Measurements from ENCODE around the gene ZNF670.

ZNF670 gene

GRCh38 chr1:247103859-247104591 lies 25.4 kb upstream of the ZNF670 start, which contains the start of gene ZNF669:
Gene ZNF669 (minus strand): TSS chr1:247104356. CDS start chr1:247104199, 157 bp downstream.
- peak; percentile 75 for DNase-seq (ENCODE audit: low spot score)

- no peak for DNase-seq (ENCODE audit: low spot score)
Measured at GRCh38 chr1:247102381-247102780, 23.8 kb upstream of the ZNF670 start.

GRCh38 chr1:247100676-247101279 lies 22.2 kb upstream of the ZNF670 start:
- DNase-seq (ENCODE audit: low spot score): no peak

DNA sequence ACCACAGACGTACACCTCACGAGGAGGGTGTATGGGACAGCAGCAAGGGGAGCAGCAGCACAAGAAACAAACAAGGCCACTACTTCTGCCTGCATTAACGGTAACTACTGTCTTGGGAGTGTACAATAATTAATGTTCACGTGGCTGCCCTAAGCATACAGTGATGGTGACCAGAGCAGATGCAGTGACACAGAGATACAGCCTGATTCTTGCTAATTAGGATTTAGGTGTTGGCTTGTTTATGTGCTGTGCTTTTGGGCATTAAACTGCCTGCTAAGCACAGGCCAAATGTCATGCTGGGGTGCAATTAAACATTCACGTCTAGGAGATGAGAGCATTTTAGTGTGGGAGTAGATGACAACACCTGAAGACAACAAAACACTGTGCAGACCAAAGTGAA lies 18.3 kb upstream of the ZNF670 start:
- DNase-seq (ENCODE audit: low spot score): no peak

- no peak for DNase-seq (ENCODE audit: low spot score)
Measured at GRCh38 chr1:247096544-247096943, 17.9 kb upstream of the ZNF670 start.

GRCh38 chr1:247096112-247096511 lies 17.5 kb upstream of the ZNF670 start:
- no peak for DNase-seq (ENCODE audit: low spot score)

- DNase-seq (ENCODE audit: low spot score): no peak
Measured at GRCh38 chr1:247090455-247090854, 11.8 kb upstream of the ZNF670 start.

DNA sequence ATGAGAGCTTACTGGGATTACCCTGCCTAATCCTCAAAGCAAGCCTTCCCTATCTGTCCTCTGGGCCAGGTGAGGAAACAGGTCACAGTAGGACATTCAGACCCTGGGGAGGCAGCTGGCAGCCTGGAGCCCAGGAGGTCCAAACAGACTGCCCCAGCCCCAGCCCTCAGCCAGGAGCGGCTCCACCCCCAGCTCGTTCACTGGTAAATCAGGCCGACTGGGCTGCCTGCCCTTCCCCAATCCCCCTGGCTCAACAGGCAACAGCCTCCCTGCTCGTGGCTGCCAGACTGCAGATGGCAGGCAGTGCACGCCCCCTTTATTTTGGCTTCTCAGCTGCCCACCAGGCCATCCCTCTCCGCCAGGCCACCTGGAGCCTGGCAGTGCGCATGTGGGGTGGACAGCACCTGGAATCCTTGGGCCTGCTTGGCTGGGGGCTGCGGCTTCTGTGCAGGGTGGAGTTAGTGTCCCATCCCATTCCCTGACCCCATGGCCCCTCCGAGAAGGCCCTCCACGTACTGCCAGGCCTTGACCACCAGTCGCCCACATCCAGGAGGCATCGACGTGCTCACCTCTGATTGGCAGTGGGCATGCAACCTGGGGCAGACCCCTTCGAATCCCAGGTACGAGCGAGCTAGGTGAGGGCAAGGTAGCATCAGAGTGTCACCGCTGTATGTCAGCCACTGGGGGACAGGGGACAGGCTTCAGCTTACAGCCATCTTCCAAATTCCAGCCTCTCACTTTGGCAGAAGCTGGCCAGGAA lies 11.2 kb upstream of the ZNF670 start:
- no peak for DNase-seq (ENCODE audit: low spot score)

DNA sequence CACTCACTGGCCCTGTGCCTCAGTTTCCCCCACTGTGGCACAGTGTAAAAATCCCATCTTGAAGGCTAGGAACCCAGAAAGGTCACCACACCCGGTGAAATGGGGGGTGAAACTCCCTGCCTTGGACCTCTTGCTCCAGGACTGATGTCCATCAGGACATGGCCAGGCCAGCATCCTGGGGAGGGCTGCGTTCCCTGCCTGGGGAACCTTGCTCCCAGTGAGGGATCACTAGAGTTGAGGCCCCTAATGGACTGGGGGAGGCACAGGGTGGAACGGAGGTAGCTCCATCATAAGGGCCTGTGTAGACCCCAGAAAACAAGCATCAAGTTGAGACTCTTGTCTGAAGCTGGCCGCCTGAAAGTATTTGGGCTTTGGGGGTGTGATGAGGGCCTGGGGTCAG lies 10.4 kb upstream of the ZNF670 start:
- no peak for DNase-seq (ENCODE audit: low spot score)

DNA sequence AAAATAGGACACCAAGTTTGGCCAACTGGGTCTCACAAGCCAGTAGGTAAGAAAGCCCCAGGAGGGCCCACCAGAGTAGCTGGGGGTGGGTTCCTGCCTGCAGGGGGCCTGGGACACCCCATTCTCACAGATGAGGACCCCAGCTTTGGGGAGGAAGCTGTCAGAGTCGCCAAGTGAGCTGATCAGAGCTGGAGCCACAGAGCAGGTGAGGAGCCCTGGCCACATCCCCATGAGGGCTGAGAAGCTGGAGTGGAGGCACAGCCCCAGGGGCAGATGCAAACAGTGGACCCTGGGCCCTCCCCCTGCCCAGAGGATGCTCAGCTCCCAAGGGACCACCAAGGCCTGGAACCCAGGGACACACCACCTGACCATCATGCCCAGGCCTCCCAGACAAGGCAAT lies 8.6 kb upstream of the ZNF670 start:
- no peak for DNase-seq (ENCODE audit: low spot score)

DNA sequence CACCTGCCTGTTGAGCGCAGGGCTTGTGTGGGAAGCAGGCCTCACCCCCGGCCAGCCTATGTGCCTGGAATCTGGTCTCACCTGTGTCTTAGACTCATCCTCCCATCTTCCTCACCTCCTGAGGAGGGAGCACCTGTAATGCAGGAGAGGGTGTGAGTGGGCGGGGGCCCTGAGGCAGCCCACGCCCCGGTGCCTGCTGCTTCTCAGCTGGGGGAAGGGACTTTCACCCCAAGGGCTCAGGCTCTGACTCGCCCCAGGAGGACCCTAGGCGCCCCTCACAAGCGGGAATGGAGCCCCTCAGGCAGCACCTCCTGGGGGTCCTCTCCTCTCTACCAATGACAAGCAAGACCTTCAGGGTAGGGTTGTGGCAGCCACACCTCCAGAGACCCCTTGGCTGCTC lies 6.7 kb upstream of the ZNF670 start:
- no peak for DNase-seq (ENCODE audit: low spot score)

DNA sequence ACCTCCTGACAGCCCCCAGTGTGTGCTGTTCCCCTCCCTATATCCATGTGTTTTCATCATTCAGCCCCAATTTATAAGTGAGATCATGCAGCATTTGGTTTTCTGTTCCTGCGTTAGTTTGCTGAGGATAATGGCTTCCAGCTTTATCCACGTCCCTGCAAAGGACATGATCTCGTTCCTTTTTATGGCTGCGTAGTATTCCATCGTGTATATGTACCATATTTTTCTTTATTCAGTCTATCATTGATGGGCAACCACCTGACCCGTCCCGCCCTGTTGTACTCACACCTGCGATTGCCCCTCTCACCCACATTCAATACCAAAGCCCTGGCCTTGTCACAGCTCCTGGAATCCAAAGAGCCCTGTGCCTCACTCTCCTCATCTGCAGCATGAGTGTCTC lies 6.2 kb upstream of the ZNF670 start:
- DNase-seq (ENCODE audit: low spot score): no peak

DNA sequence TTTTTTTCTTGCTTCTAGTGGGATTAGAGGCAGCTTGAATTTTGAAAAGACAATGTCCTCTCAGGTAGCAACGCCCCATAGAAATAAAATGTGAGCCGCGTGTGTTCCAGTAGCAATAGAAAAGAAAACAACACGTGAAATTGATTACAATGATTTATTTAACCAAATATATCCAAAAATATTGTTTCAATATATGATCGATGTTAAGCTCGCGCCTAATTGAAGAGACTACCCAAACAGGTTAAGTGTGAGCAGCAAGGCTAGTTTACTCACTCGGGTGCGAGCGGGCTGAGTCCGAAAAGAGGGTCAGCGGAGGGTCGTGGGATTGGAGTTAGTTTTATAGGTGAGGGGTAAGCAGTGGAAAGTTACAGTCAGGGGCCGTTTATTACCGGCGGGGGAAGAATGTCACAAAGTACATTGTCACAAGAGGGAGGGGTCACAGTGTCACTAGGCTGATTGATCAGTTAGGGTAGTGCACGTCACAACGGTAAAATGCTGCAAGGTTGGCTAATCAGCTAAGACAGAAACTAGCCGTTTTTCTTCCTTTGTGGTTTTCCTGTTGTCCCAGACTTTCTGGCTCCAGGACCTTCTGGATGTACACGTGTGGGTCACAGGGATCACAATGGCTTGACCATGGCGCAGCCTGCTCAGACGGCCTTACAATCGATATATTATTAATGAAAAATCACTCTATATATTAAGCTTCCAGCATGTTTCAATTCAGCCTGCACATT lies 697 bp upstream of the ZNF670 start:
- DNase-seq (ENCODE audit: low spot score): no peak

GRCh38 chr1:247077876-247078257 lies 744 bp downstream of the ZNF670 start:
- DNase-seq (ENCODE audit: low spot score): no peak

- no peak for DNase-seq (ENCODE audit: low spot score)
Measured at GRCh38 chr1:247077213-247077612, 1.4 kb downstream of the ZNF670 start.

DNA sequence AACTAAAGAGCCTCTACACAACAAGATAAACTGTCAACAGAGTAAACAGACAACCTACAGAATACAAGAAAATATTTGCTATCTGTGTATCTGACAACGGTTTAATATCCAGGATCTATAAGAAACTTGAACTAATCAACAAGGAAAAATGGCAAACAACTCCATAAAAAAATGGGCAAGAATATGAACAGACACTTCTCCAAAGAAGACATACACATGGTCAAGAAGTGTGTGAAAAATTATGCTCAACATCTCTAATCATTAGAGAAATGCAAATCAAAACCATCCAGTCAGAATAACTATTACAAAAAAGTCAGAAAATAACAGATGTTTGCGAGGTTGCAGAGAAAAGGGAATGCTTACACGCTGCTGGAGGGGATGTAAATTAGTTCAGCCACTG lies 8.0 kb downstream of the ZNF670 start:
- DNase-seq (ENCODE audit: low spot score): no peak

GRCh38 chr1:247064304-247064703 lies 14.3 kb downstream of the ZNF670 start:
- no peak for DNase-seq (ENCODE audit: low spot score)

DNA sequence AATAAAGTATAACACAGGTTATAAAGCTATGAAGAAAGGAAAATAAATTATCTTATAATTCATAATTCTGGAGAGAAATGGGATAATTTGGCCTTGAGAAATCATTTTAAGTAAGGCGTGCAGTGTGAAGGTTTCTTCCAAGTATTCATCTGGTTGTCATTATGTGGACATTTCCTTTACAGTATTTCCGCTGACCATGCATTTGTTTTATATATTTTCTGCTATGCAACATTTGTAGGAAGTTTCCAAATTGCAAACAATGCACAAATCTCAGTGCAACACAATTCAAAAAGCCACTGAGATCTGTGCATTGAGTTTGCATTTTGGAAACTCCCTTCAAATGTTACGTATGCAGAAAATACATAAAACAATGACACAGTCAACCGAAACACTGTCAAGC lies 17.8 kb downstream of the ZNF670 start:
- no peak for DNase-seq (ENCODE audit: low spot score)

GRCh38 chr1:247056071-247056470 lies 22.5 kb downstream of the ZNF670 start:
- DNase-seq (ENCODE audit: low spot score): no peak

DNA sequence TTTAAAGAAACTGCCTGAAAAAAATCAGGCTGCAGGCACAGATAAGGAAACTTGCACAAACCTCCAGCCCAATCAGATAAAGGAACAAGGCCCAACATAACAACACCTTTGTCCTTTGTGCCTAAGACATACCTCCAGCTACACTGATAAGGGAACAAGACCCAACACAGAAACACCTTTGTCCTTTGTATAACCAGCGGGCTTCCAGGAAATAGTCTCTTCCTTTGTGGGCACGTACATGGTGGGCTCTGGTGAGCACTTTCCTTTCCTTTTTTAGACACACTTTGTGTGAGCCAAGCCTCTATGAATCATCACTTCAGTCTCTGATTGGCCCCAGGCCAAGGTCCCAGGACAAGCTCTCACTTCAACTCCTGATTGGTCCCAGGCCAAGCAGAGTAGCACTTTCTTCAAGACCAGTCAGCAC lies 23.6 kb downstream of the ZNF670 start:
- no peak for DNase-seq (ENCODE audit: low spot score)

DNA sequence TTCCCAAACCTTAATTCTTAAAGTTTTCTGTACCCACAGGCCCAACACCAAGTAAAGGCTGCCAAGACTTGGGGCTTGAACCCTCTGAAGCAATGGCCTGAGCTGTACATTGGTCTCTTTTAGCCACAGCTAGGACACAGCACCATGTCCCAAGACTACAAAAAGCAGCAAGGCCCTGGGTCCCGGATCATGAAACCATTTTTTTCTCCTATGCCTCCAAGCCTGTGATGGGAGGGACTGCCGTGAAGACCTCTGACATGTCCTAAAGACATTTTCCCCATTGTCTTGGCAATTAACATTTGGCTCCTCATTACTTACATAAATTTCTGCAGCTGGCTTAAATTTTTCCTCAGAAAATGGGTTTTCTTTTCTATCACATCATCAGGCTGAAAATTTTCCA lies 30.9 kb downstream of the ZNF670 start:
- no peak for DNase-seq (ENCODE audit: low spot score)

DNA sequence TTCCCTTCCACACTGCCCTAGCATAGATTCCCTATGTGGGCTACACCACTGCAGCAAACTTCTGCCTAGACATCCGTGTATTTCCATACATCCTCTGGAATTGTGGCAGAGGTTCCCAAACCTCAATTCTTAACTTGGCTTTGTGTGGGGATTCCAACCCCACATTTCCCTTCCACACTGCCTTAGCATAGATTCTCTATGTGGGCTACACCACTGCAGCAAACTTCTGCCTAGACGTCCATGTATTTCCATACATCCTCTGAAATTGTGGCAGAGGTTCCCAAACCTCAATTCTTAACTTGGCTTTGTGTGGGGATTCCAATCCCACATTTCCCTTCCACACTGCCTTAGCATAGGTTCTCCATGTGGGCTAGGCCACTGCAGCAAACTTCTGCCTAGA lies 31.4 kb downstream of the ZNF670 start:
- DNase-seq (ENCODE audit: low spot score): no peak

- no peak for DNase-seq (ENCODE audit: low spot score)
Measured at GRCh38 chr1:247043406-247043805, 35.2 kb downstream of the ZNF670 start.
